ENCODE measurements around the gene SKA2. TPM values are rescaled to one million over a fixed set of nuclear protein-coding genes. Genes with fewer than 3 reads are reported as not detected.
"Not testable (repeated sequence)": the region's sequence is repeated elsewhere in the genome, so short reads cannot be mapped to it uniquely, and the experiment has no call there.

Gene SKA2
- polyA plus RNA-seq, 6 donors from 2014 or later: 25.1 to 33.1 (median 29.4) TPM

DNA sequence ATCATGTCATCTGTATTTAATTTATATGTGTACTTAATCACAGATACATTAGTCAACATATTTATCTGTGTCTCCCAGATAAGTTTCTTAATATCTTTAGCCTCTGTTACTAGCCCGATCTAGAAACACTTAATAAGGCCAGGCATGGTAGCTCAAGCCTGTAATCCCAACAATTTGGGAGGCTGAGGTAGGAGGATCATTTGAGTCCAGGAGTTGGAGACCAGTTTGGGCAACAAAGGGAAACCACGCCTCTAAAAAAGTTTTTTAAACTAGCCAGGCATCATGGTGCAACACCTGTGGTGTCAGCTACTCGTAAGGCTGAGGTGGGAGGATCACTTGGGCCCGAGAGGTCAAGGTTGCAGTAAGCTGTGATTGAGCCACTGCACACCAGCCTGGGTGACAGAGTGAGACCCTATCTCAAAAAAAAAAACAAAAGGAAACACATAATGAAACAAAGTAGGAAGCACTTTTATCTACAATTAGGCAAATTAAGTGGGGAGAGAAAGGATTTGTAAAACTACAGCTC, 9.4 kb downstream of the SKA2 start:
- Mint-ChIP-seq H3K4me3 (no peak overlapping the region), H3K27me3 (no peaks in the 10 kb centered on the region), H3K4me1 (peaks cover 0 to 2% (median 0%) of the 10 kb centered on the region in 3 donors), H3K36me3 (no peaks in the 10 kb centered on the region), H3K27ac (peak overlapping the region in 1 of 6 donors; percentile 62), H3K9me3 (no peaks in the 10 kb centered on the region)
- DNase-seq: no peak
- no peak for ATAC-seq (ENCODE audit: low read depth in 2 of 2)

DNA sequence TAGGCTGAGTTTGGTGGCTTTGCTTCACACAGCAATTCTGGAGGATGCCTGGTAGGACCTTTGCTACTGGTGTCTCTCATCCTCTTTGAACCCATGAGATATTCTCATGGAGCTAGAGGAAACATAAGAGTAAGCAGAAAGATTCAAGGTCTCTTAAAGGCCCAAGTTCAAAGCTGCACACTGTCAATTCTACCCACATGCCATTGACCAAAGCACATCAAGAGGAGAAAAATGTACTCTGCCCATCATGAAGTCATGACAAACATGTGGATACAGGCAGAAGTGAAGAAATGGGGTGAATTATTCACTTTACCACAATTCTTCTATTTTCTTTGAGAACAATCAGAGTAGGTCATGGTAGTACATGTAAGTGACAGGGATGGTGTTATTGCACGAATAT, 13.1 kb downstream of the SKA2 start:
- Mint-ChIP-seq H3K27ac (no peak overlapping the region), H3K36me3 (no peaks in the 10 kb centered on the region), H3K4me1 (peaks cover 0 to 2% (median 0%) of the 10 kb centered on the region in 3 donors), H3K9me3 (no peaks in the 10 kb centered on the region), H3K27me3 (no peaks in the 10 kb centered on the region), H3K4me3 (no peak overlapping the region)
- DNase-seq (no peak), ATAC-seq (ENCODE audit: low read depth in 2 of 2) (no peak)

DNA sequence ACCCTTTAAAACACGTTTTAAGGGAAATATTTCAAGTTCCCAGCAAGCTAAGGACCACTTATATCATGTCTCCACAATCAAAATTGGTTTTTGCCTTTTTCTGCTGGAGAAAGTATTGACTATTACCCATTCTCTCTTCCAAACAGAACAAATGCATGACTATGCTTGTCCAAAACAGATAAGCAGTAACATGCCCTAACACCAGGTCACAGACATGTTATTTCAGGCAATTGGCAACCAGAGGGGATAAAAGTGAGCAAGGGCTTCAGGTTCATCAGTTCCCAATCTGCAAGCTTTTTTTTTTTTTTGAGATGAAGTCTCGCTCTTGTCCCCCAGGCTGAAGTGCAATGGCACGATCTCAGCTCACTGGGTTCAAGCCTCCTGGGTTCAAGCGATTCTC, 15.0 kb downstream of the SKA2 start:
- Mint-ChIP-seq H3K27ac (no peak overlapping the region), H3K9me3 (no peaks in the 10 kb centered on the region), H3K4me1 (no peaks in the 10 kb centered on the region), H3K27me3 (no peaks in the 10 kb centered on the region), H3K36me3 (no peaks in the 10 kb centered on the region), H3K4me3 (no peak overlapping the region)
- no peak for ATAC-seq (ENCODE audit: low read depth in 2 of 2)
- DNase-seq: no peak

DNA sequence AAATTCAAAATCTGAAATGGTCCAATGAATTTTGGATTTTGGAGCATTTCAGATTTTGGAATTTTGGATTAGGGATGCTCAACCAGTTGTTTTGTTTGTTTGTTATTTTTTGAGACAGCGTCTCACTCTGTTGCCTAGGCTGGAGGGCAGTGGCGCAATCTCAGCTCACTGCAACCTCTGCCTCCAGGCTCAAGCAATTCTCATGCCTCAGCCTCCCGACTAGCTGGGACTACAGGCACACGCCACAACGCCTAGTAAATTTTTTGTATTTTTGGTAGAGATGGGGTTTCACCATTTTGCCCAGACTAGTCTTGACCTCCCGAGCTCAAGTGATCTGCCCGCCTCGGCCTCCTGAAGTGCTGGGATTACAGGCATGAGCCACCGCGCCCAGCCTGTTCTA, 16.6 kb downstream of the SKA2 start:
- not testable (repeated sequence) for ATAC-seq (ENCODE audit: low read depth in 2 of 2); H3K27me3 Mint-ChIP-seq; H3K4me1 Mint-ChIP-seq; H3K36me3 Mint-ChIP-seq; DNase-seq; H3K4me3 Mint-ChIP-seq; H3K9me3 Mint-ChIP-seq
- peak overlapping the region in 2 of 6 donors; percentile 53 to 57 for H3K27ac Mint-ChIP-seq

DNA sequence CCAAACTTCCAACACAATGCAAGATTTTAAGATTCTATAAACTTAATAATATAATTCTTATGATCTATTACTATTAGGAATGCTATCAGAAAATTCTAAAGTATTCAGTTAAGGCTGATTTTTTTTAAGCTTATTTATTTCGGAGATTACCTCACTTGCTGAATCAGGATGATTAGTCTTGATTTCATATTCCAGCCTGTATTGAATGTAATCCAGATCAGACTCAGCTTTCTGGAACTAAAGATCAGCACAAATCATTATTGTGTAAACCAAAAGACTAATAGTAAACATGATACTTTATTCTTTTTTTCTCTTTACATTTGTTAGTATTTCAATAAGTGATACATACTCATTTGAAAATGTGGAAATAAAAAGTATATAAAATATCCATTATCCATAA, 23.9 kb downstream of the SKA2 start:
- ATAC-seq (ENCODE audit: low read depth in 2 of 2) (no peak), DNase-seq (no peak)
- Mint-ChIP-seq H3K4me3 (no peak overlapping the region), H3K4me1 (no peaks in the 10 kb centered on the region), H3K9me3 (no peaks in the 10 kb centered on the region), H3K27ac (no peak overlapping the region), H3K36me3 (peaks cover 0 to 8% of the 10 kb centered on the region in 2 donors), H3K27me3 (no peaks in the 10 kb centered on the region)

DNA sequence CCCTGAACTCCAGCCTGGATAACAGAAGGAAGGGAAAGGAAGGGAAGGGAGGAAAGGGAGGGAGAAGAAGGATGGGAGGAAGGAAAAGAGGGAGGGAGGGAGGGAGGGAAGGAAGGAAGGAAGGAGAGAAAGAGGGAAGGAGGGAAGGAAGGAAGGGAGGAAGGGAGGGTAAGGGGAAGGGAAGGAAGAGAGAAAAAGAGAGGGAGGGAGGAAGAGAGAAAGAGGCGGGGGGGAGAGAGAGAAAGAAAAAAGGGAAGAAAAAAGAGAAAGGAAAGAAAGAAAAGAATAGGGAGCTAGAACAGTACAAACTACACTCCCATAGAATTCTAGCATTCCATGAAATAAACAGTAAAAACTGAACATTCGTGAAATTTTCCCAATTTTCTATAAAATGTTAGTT, 25.2 kb downstream of the SKA2 start:
- Mint-ChIP-seq H3K4me3 (no peak overlapping the region), H3K4me1 (no peaks in the 10 kb centered on the region), H3K36me3 (peaks cover 0 to 8% of the 10 kb centered on the region in 2 donors), H3K27ac (peak overlapping the region in 1 of 6 donors; percentile 65), H3K27me3 (no peaks in the 10 kb centered on the region), H3K9me3 (no peaks in the 10 kb centered on the region)
- DNase-seq (no peak), ATAC-seq (ENCODE audit: low read depth in 2 of 2) (no peak)

DNA sequence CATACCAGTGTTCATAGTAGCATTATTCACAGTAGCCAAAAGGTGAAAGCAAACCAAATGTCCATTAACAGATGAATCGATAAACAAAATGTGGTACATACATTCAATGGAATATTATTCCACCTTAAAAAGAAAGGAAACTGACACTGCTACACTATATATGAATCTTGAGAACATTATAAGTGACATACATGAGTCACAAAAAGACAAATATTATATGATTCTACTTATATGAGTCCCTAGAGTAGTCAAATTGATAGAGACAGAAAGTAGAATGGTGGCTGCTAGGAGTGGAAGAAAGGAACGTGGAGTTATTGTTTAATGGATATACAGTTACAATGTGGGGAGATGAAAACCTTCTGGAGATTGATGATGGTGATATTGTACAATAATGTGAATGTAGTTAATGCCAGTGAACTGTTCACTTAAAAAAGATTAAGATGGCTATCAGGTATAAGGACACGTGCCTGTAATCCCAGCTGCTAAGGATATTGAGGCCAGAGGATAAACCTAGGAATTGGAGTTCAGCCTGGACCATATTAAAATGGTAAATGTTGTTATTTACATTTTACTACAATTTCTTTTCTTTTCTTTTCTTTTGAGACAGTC, 28.1 kb downstream of the SKA2 start:
- H3K4me1 Mint-ChIP-seq: peaks cover 0 to 3% (median 2%) of the 10 kb centered on the region in 3 donors
- H3K27me3 Mint-ChIP-seq: no peaks in the 10 kb centered on the region
- no peaks in the 10 kb centered on the region for H3K9me3 Mint-ChIP-seq
- no peak for ATAC-seq (ENCODE audit: low read depth in 2 of 2)
- H3K36me3 Mint-ChIP-seq: peaks cover 0 to 8% of the 10 kb centered on the region in 2 donors
- H3K4me3 Mint-ChIP-seq: no peak overlapping the region
- no peak for DNase-seq
- H3K27ac Mint-ChIP-seq: no peak overlapping the region

DNA sequence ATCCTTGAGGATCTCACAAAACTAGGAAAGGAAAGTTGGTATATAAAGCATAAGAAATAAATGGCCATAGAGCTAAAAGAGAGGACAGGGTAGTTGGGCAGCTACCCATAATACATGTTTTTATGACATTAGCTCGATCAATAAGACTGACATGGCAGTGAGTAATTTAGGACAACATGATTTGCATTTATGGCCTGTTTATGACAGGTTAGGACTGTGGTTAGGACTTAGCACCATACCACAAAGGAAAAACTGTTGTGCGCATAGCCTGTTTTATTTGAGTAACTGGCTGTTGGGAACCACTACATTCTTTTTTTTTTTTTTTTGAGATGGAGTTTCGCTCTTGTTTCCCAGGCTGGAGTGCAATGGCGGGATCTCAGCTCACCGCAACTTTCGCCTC, 30.3 kb downstream of the SKA2 start:
- H3K4me3 Mint-ChIP-seq: no peak overlapping the region
- no peaks in the 10 kb centered on the region for H3K9me3 Mint-ChIP-seq
- no peak overlapping the region for H3K27ac Mint-ChIP-seq

DNA sequence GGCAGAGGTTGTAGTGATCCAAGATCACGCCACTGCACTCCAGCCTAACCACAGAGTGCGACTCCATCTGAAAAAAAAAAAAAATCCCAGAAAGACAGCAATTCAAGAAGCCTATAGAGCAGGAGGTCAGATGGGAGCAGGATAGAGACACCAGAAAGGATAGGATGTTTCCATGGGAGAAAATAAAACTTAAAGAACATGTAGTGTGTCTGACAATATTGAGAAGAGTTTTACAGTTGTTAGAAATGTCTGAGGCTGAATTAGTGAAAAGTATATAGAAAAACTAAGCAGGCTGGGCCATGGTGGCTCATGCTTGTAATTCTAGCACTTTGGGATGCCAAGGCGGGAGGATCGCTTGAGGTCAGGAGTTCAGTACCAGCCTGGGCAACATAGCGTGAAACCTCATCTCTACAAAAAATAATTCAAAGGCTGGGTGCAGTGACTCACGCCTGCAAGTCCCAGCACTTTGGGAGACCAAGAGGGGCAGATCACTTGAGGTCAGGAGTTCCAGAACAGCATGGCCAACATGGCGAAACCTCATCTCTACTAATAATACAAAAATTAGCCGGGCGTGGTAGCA, 33.0 kb downstream of the SKA2 start:
- ATAC-seq (ENCODE audit: low read depth in 2 of 2) (no peak), DNase-seq (no peak)
- peaks cover 0 to 4% (median 4%) of the 10 kb centered on the region in 3 donors for H3K4me1 Mint-ChIP-seq
- H3K36me3 Mint-ChIP-seq: no peaks in the 10 kb centered on the region
- H3K27me3 Mint-ChIP-seq: no peaks in the 10 kb centered on the region
- no peaks in the 10 kb centered on the region for H3K9me3 Mint-ChIP-seq
- H3K27ac Mint-ChIP-seq: no peak overlapping the region
- H3K4me3 Mint-ChIP-seq: no peak overlapping the region

More for the DNA sequence above, 30.3 kb downstream of the SKA2 start:
- peaks cover 0 to 4% (median 4%) of the 10 kb centered on the region in 3 donors for H3K4me1 Mint-ChIP-seq
- H3K36me3 Mint-ChIP-seq: peaks cover 0 to 8% of the 10 kb centered on the region in 2 donors
- no peaks in the 10 kb centered on the region for H3K27me3 Mint-ChIP-seq
- DNase-seq: no peak
- ATAC-seq (ENCODE audit: low read depth in 2 of 2): no peak

DNA sequence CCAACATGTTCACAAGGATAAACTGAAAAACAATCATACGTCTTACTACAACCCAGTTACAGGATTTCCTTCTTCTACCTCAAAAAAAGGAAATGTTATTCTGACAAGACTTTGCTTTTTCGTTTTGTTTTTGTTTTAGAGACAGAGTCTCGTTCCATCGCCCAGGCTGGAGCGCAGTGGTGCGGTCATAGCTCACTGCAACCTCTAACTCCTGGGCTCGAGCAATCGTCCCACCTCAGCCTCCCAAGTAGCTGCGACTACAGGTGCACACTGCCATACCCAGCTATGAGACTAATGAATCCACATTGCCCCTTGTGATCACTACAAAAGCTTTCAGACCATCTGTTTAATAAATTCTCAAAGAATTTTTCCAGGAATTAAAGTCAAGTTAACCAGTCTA, 39.5 kb downstream of the SKA2 start:
- no peaks in the 10 kb centered on the region for H3K9me3 Mint-ChIP-seq
- peaks cover 0 to 5% of the 10 kb centered on the region in 2 donors for H3K36me3 Mint-ChIP-seq
- DNase-seq: no peak
- no peak for ATAC-seq (ENCODE audit: low read depth in 2 of 2)
- H3K4me3 Mint-ChIP-seq: no peak overlapping the region
- no peaks in the 10 kb centered on the region for H3K4me1 Mint-ChIP-seq
- no peak overlapping the region for H3K27ac Mint-ChIP-seq
- H3K27me3 Mint-ChIP-seq: no peaks in the 10 kb centered on the region

DNA sequence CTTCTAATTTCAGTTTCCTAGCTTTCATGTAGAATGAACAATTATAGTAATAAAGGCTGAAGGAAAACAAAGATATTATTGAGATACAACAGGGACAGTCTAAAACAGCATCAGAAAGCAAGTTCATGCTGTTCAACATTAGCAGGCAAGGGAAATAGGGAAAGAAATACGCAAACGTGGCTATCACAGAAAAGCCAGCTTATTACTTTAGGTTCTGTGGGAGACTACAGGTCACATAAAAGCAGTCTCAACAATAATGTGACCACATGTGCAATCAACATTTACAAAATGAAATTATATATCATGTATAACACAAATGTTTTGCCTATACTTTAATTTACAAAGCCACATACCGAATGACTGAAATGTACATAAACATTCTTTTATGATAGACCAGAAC, 43.4 kb downstream of the SKA2 start:
- no peak for DNase-seq
- Mint-ChIP-seq H3K27ac (no peak overlapping the region), H3K4me1 (peaks cover 4 to 9% (median 9%) of the 10 kb centered on the region in 3 donors), H3K27me3 (no peaks in the 10 kb centered on the region), H3K36me3 (peaks cover 0 to 5% of the 10 kb centered on the region in 2 donors), H3K9me3 (no peaks in the 10 kb centered on the region), H3K4me3 (no peak overlapping the region)
- no peak for ATAC-seq (ENCODE audit: low read depth in 2 of 2)

DNA sequence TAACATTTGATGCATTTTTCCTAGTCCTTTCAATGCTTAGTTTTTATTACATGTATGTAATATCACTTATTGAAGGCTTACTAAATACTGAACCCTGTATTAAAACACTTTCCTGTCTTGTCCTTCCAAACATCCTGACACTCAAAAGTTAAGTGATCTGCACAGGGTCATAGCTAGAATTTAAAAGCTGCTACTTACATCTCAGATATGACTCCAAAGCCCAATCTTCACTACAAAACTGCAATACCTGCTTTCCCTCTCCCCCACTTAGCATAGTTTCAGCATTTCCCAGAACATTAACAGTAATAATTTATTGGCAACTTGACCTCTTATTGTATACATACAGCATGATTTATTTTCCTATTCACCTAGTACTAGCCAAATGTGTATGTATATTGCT, 44.0 kb downstream of the SKA2 start:
- H3K4me1 Mint-ChIP-seq: peaks cover 4 to 14% (median 11%) of the 10 kb centered on the region in 3 donors
- H3K27me3 Mint-ChIP-seq: no peaks in the 10 kb centered on the region
- no peak for ATAC-seq (ENCODE audit: low read depth in 2 of 2)
- H3K27ac Mint-ChIP-seq: peak overlapping the region in 2 of 6 donors; percentile 33 to 59
- H3K36me3 Mint-ChIP-seq: peaks cover 0 to 5% of the 10 kb centered on the region in 2 donors
- H3K9me3 Mint-ChIP-seq: no peaks in the 10 kb centered on the region
- DNase-seq: no peak
- no peak overlapping the region for H3K4me3 Mint-ChIP-seq

DNA sequence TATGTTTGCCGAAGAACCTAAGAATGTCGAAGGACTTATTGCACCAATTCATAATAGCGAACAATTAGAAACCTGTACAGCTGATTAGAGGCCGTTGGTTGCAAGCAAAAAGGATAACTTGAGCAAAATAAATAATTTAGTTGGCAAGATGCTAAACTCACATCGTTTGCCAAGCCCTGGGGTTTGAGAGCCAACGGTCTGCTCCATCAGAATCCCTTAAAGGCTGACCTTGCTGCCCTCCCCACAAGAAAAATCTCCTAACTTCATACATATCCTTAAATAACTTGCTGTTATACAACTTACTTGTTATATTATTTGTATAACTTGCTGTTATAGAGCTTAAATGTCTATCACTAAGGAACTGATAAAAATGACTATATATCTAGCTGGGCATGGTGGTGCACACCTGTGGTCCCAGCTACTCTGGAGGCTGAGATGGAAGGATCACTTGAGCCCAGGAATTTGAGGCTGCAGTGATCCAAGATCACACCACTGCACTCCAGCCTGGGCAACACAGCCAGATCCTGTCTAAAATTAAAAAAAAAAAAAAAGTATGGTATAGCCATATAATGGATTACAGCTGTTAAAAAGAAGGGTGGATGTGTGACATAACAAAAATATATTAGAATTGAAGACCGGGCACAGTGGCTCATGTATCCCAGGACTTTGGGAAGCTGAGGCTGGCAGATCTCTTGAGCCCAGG, 46.4 kb downstream of the SKA2 start:
- Mint-ChIP-seq H3K9me3 (no peaks in the 10 kb centered on the region), H3K4me3 (peak overlapping the region in 1 of 8 donors; percentile 33), H3K27ac (no peak overlapping the region)

DNA sequence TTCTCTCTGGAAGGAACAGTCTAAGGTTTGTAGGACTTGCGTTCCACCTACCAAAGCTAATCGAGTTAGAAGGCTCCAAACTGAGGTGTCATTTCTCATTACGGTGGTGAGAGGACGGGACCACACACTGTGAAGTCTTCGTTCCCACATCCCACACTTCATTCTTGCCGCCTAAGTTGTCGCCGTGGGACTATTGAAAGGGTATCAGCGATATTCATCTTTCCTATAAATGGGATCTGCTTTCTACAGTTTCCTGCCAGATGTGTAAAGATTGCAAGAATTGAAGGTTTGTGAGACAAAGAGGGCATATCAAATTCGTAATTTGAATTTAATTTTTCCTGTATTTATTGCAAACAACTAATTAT, 47.7 kb downstream of the SKA2 start:
- H3K27me3 Mint-ChIP-seq: no peaks in the 10 kb centered on the region
- ATAC-seq (ENCODE audit: low read depth in 2 of 2) (no peak), DNase-seq (no peak)
- H3K27ac Mint-ChIP-seq: peak overlapping the region in 5 of 6 donors; percentile 65 to 94 (median 90)
- peaks cover 16 to 26% (median 19%) of the 10 kb centered on the region in 3 donors for H3K4me1 Mint-ChIP-seq
- H3K9me3 Mint-ChIP-seq: no peaks in the 10 kb centered on the region
- no peaks in the 10 kb centered on the region for H3K36me3 Mint-ChIP-seq
- peak overlapping the region; percentile 88 to 97 (median 96) for H3K4me3 Mint-ChIP-seq

More for the DNA sequence above, 46.4 kb downstream of the SKA2 start:
- no peak for DNase-seq
- ATAC-seq (ENCODE audit: low read depth in 2 of 2): no peak
- Mint-ChIP-seq H3K36me3 (no peaks in the 10 kb centered on the region), H3K4me1 (peaks cover 16 to 26% (median 19%) of the 10 kb centered on the region in 3 donors), H3K27me3 (no peaks in the 10 kb centered on the region)

All from naive B cell (primary cell).